Measurements from ENCODE around the gene MT1G. TPM values are rescaled to one million over a fixed set of nuclear protein-coding genes. Genes with fewer than 3 reads are reported as not detected.

Gene MT1G
- total RNA-seq, 1 experiment from 2014 or later: not detected

DNA sequence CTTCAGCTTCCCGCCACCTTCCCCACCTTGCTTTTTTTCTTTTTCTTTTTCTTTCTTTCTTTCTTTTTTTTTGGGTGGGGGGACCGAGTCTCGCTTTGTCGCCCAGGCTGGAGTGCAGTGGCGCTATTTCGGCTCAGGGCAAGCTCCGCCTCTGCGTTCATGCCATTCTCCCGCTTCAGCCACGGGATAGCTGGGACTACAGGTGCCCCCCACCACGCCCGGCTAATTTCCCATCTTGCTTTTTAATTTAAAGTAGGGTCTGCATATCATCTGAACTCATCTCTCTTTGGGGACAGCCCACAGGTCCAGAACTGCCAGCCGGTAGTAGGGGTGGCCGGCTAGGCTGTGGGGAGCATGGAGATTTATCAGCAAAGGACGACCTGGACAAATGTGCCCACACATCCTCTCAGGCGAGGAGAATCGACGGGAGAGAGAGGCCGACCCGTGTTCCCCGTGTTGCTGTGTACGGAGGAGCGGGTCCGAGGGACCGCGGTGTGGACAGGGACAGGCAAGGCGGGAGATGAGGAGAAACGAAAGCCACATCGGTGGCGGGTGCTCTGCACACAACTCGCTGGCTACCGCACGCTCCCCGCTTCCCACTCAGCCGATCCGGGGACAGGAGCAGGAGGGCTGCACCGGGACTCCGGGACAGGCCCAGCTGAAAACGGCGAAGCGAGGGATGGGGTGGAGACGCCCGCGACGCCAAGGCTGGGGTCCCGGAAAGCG is 33.0 kb downstream of the MT1G start:
- Histone ChIP-seq H3K36me3 (ENCODE audit: control insufficient read depth, insufficient read depth, low read length) (no peaks in the 10 kb centered on the region), H3K4me1 (no peaks in the 10 kb centered on the region), H3K27me3 (replicated peaks; ENCODE audit: control insufficient read depth, insufficient read depth, low read length) (peaks cover 13% of the 10 kb centered on the region), H3K4me3 (ENCODE audit: low read depth, low read length) (no peak overlapping the region), H3K9me3 (no peaks in the 10 kb centered on the region)
- no peak overlapping the region for H3K27ac Mint-ChIP-seq (ENCODE audit: unreplicated experiment)
- no TSS peak for BruUV-seq (replicated peaks)
- H3K36me3 Mint-ChIP-seq (ENCODE audit: insufficient read depth, unreplicated experiment): no peaks in the 10 kb centered on the region
- intact Hi-C loops (cut with micrococcal nuclease; ENCODE audit: unreplicated experiment): no loop called here
- DNase-seq: no peak
- no peak overlapping the region for H3K4me3 Mint-ChIP-seq (ENCODE audit: unreplicated experiment)
- peaks cover 32% of the 10 kb centered on the region for H3K27me3 Mint-ChIP-seq (ENCODE audit: insufficient read depth, unreplicated experiment)
- H3K9me3 Mint-ChIP-seq (ENCODE audit: unreplicated experiment): no peaks in the 10 kb centered on the region
- H3K4me1 Mint-ChIP-seq (ENCODE audit: low read depth, unreplicated experiment): peaks cover 5% of the 10 kb centered on the region
- TF ChIP-seq, protein P1, sequence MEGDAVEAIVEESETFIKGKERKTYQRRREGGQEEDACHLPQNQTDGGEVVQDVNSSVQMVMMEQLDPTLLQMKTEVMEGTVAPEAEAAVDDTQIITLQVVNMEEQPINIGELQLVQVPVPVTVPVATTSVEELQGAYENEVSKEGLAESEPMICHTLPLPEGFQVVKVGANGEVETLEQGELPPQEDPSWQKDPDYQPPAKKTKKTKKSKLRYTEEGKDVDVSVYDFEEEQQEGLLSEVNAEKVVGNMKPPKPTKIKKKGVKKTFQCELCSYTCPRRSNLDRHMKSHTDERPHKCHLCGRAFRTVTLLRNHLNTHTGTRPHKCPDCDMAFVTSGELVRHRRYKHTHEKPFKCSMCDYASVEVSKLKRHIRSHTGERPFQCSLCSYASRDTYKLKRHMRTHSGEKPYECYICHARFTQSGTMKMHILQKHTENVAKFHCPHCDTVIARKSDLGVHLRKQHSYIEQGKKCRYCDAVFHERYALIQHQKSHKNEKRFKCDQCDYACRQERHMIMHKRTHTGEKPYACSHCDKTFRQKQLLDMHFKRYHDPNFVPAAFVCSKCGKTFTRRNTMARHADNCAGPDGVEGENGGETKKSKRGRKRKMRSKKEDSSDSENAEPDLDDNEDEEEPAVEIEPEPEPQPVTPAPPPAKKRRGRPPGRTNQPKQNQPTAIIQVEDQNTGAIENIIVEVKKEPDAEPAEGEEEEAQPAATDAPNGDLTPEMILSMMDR (IDR thresholded peaks at IDR 0.05; ENCODE audit: insufficient read depth in 1 of 2, low read depth in 1 of 2, low read length in 1 of 2, severe bottlenecking in 1 of 2, unreplicated experiment in 1 of 2): no peak
- ChIA-PET CTCF (interaction anchor here (0.9 kb wide), 1 partner anchor 34 kb away, joined by 3 read pairs; no protein-coding TSS in a partner anchor), POLR2A (interaction anchor here (0.6 kb wide), 1 partner anchor 67 kb away, joined by 5 read pairs; no protein-coding TSS in a partner anchor)

DNA sequence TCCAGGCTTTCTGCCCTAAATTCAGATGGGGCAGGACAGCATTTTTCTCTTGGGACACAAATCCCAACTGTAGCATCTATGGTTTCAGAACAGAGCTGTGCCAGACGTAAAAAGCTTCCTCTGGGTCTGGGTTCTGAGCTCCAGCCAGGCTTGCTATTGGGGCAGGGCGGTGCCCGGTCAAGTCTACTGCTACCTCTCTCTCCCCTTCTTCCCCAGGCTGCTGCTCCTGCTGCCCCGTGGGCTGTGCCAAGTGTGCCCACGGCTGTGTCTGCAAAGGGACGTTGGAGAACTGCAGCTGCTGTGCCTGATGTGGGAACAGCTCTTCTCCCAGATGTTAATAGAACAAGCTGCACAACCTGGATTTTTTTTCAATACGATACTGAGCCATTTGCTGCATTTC is 34.3 kb downstream of the MT1G start:
- TF ChIP-seq, protein P1 (IDR thresholded peaks at IDR 0.05; ENCODE audit: insufficient read depth in 1 of 2, low read depth in 1 of 2, low read length in 1 of 2, severe bottlenecking in 1 of 2, unreplicated experiment in 1 of 2): no peak
- intact Hi-C loops (cut with micrococcal nuclease; ENCODE audit: unreplicated experiment): no loop called here
- Mint-ChIP-seq H3K36me3 (ENCODE audit: insufficient read depth, unreplicated experiment) (no peaks in the 10 kb centered on the region), H3K4me1 (ENCODE audit: low read depth, unreplicated experiment) (peaks cover 5% of the 10 kb centered on the region), H3K4me3 (ENCODE audit: unreplicated experiment) (no peak overlapping the region), H3K9me3 (ENCODE audit: unreplicated experiment) (no peaks in the 10 kb centered on the region), H3K27ac (ENCODE audit: unreplicated experiment) (no peak overlapping the region), H3K27me3 (ENCODE audit: insufficient read depth, unreplicated experiment) (peaks cover 32% of the 10 kb centered on the region)
- no peaks in the 10 kb centered on the region for H3K36me3 ChIP-seq (ENCODE audit: control insufficient read depth, insufficient read depth, low read length)
- H3K4me3 ChIP-seq (ENCODE audit: low read depth, low read length): no peak overlapping the region
- no peak for DNase-seq
- BruUV-seq (replicated peaks): no TSS peak
- CTCF ChIA-PET: no interaction called here
- no peaks in the 10 kb centered on the region for H3K4me1 ChIP-seq
- no peaks in the 10 kb centered on the region for H3K9me3 ChIP-seq
- POLR2A ChIA-PET: no interaction called here
- H3K27me3 ChIP-seq (replicated peaks; ENCODE audit: control insufficient read depth, insufficient read depth, low read length): peaks cover 12% of the 10 kb centered on the region

DNA sequence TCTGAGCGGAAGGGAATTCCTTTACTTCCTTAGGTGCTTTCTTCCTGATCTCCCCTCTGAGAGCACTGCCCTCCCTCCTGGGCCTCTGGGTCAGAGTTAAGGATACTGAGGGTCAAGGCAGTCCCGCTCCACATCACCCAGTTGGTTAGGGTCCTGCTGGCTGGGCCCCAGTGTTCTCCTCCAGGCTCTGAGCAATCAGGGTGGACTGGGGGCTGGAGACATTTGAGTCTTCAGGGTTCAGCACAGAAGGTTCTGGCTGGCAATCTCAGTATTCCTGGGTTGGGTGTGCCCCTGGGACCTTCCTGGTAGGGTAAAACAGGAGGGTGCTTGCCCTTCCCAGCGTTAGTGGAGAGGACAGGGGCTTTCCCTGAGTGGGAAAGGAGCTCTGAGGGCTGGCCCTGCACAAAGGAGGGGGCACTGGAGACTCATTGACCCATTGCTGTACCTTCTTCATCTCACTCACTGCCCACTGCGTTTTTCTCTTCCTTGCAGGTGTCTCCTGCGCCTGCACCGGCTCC is 35.0 kb downstream of the MT1G start:
- Histone ChIP-seq H3K36me3 (ENCODE audit: control insufficient read depth, insufficient read depth, low read length) (no peaks in the 10 kb centered on the region), H3K4me3 (ENCODE audit: low read depth, low read length) (no peak overlapping the region), H3K4me1 (no peaks in the 10 kb centered on the region), H3K27me3 (replicated peaks; ENCODE audit: control insufficient read depth, insufficient read depth, low read length) (peaks cover 10% of the 10 kb centered on the region), H3K9me3 (no peaks in the 10 kb centered on the region)
- Mint-ChIP-seq H3K36me3 (ENCODE audit: insufficient read depth, unreplicated experiment) (no peaks in the 10 kb centered on the region), H3K4me1 (ENCODE audit: low read depth, unreplicated experiment) (peaks cover 5% of the 10 kb centered on the region), H3K9me3 (ENCODE audit: unreplicated experiment) (no peaks in the 10 kb centered on the region), H3K4me3 (ENCODE audit: unreplicated experiment) (peak overlapping the region; percentile 76), H3K27ac (ENCODE audit: unreplicated experiment) (no peak overlapping the region), H3K27me3 (ENCODE audit: insufficient read depth, unreplicated experiment) (peaks cover 31% of the 10 kb centered on the region)
- DNase-seq: no peak
- BruUV-seq (replicated peaks): no TSS peak
- intact Hi-C loops (cut with micrococcal nuclease; ENCODE audit: unreplicated experiment): no loop called here
- CTCF ChIA-PET: no interaction called here
- TF ChIP-seq, protein P1 (IDR thresholded peaks at IDR 0.05; ENCODE audit: insufficient read depth in 1 of 2, low read depth in 1 of 2, low read length in 1 of 2, severe bottlenecking in 1 of 2, unreplicated experiment in 1 of 2): no peak
- POLR2A ChIA-PET: no interaction called here

All from Caco-2 (cell line).